K562 (cell line): Measurements from ENCODE around the gene PSMD7. TPM values are rescaled to one million over a fixed set of nuclear protein-coding genes. Genes with fewer than 3 reads are reported as not detected.
A peak's percentile ranks its signal among the peaks of the same experiment; 100 is the strongest.

Experiments used
- ARNT ChIP-seq, 2 experiments: fragments of 450-650 bp; IDR thresholded peaks; 2 replicates each; pipeline ENCODE4 v1.6.1; 2016; ENCODE audit warnings: mild to moderate bottlenecking in 1 of 2
- CHD2 ChIP-seq: IDR thresholded peaks from 2 replicates; pipeline ENCODE4 v1.6.1; 2011; ENCODE audit warnings: low read depth, low read length
- E2F4 ChIP-seq: sonication (generic); formaldehyde crosslinking; IDR thresholded peaks from 2 replicates; pipeline ENCODE4 v1.8.0; 2022; ENCODE audit warnings: mild to moderate bottlenecking, low read depth, missing genetic modification reagents
- HDAC3 ChIP-seq: fragments of 450-650 bp; IDR thresholded peaks from 2 replicates; pipeline ENCODE4 v1.6.1; 2018; ENCODE audit warnings: borderline replicate concordance, mild to moderate bottlenecking, moderate library complexity; ENCODE audit not compliant: partially characterized antibody
- MAFF ChIP-seq: IDR thresholded peaks from 2 replicates; pipeline ENCODE4 v1.6.1; 2012; ENCODE audit warnings: low read length, improper control_type of control experiment
- NFE2 ChIP-seq: IDR thresholded peaks from 2 replicates; pipeline ENCODE4 v1.6.1; 2014; ENCODE audit warnings: antibody characterized with exemption, low read depth
- SAFB2 ChIP-seq: fragments of 200-400 bp; formaldehyde crosslinking; IDR thresholded peaks from 2 replicates; pipeline ENCODE4 v1.6.1; 2018; ENCODE audit warnings: borderline replicate concordance, low read length, low read depth, moderate library complexity; ENCODE audit not compliant: severe bottlenecking
- SMARCB1 ChIP-seq: IDR thresholded peaks from 2 replicates; pipeline ENCODE4 v1.6.1; 2011; ENCODE audit warnings: improper control_type of control experiment, low read depth; ENCODE audit not compliant: insufficient read length
- STAT5A ChIP-seq: IDR thresholded peaks from 2 replicates; pipeline ENCODE4 v1.6.1; 2012; ENCODE audit warnings: low read length, inconsistent platforms, borderline replicate concordance
- TFE3 ChIP-seq: fragments of 450-650 bp; formaldehyde crosslinking; IDR thresholded peaks from 2 replicates; pipeline ENCODE4 v1.4.0; 2020; ENCODE audit warnings: mild to moderate bottlenecking, mixed read lengths
- THAP12 ChIP-seq: fragments of 250-450 bp; sonication (Bioruptor Pico); IDR thresholded peaks from 2 replicates; pipeline ENCODE4 v1.9.0; 2021; ENCODE audit warnings: mild to moderate bottlenecking, inconsistent platforms
- ZNF224 ChIP-seq: sonication (generic); formaldehyde crosslinking; IDR thresholded peaks from 2 replicates; pipeline ENCODE4 v1.8.0; 2022; ENCODE audit warnings: mild to moderate bottlenecking, missing genetic modification reagents
- polyA plus RNA-seq, 8 experiments: library from polyadenylated mRNA; depleted of rRNA in 4 of 8; stranded (reverse) in 5 of 8; unstranded in 3 of 8; fragments of >200 nt; fragmentation: Nextera tagmentation in 2 of 8; fragmentation: Illumina TruSeq in 1 of 8; extraction: Ambion mirVana in 2 of 8; extraction: Trizol in 1 of 8; gene quantifications; 2 replicates each; pipeline versions ENCODE4 v1.2.1 to v1.2.3, GENCODE V29; 2011 to 2014; ENCODE audit warnings: inconsistent platforms in 1 of 8, missing spikeins in 1 of 8
- total RNA-seq, 7 experiments: library from RNA; depleted of rRNA in 6 of 7; stranded (reverse); fragments of >200 nt in 6 of 7; fragmentation: Illumina TruSeq in 2 of 7; extraction: Trizol in 2 of 7; gene quantifications; 2 replicates each; pipeline versions ENCODE4 v1.2.1 to v1.2.3, GENCODE V29; 2011 to 2021; ENCODE audit warnings: low replicate concordance in 1 of 7
- TF ChIP-seq, protein P1 (sequence below): sonication (generic); formaldehyde crosslinking; IDR thresholded peaks from 2 replicates; pipeline ENCODE4 v1.8.1; 2023; ENCODE audit warnings: missing genetic modification reagents, mild to moderate bottlenecking, borderline replicate concordance

The PSMD7 gene
- total and polyA plus RNA-seq, 9 of the 15 experiments (the other 6 are each of a cell fraction or from before 2014, with no cell fraction given): 100 to 226 (median 156) TPM

- TF ChIP-seq E2F4 (CRISPR knock-in tag) (peak; percentile 88), THAP12 (peak; percentile 86), MAFF (peak; percentile 19; the same call in 1 of the 2 replicates), SAFB2 (no peak), NFE2 (peak; percentile 94), SMARCB1 (no peak), ARNT (IDR thresholded peaks at IDR 0.05) (no peak), ZNF224 (no peak), TFE3 (CRISPR knock-in tag) (no peak), STAT5A (no peak), CHD2 (no peak), HDAC3 (no peak)
- TF ChIP-seq, protein P1, sequence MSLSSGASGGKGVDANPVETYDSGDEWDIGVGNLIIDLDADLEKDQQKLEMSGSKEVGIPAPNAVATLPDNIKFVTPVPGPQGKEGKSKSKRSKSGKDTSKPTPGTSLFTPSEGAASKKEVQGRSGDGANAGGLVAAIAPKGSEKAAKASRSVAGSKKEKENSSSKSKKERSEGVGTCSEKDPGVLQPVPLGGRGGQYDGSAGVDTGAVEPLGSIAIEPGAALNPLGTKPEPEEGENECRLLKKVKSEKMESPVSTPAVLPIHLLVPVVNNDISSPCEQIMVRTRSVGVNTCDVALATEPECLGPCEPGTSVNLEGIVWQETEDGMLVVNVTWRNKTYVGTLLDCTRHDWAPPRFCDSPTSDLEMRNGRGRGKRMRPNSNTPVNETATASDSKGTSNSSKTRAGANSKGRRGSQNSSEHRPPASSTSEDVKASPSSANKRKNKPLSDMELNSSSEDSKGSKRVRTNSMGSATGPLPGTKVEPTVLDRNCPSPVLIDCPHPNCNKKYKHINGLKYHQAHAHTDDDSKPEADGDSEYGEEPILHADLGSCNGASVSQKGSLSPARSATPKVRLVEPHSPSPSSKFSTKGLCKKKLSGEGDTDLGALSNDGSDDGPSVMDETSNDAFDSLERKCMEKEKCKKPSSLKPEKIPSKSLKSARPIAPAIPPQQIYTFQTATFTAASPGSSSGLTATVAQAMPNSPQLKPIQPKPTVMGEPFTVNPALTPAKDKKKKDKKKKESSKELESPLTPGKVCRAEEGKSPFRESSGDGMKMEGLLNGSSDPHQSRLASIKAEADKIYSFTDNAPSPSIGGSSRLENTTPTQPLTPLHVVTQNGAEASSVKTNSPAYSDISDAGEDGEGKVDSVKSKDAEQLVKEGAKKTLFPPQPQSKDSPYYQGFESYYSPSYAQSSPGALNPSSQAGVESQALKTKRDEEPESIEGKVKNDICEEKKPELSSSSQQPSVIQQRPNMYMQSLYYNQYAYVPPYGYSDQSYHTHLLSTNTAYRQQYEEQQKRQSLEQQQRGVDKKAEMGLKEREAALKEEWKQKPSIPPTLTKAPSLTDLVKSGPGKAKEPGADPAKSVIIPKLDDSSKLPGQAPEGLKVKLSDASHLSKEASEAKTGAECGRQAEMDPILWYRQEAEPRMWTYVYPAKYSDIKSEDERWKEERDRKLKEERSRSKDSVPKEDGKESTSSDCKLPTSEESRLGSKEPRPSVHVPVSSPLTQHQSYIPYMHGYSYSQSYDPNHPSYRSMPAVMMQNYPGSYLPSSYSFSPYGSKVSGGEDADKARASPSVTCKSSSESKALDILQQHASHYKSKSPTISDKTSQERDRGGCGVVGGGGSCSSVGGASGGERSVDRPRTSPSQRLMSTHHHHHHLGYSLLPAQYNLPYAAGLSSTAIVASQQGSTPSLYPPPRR: peak; percentile 82; the same call in 1 of the 2 replicates
These were observed at the start of gene PSMD7 (continued) for GRCh38 chr16:74296432-74297144.
